HepG2 (cell line): ENCODE data around the gene GALR2. TPM values are rescaled to one million over a fixed set of nuclear protein-coding genes. Genes with fewer than 3 reads are reported as not detected.

Experiments
- CREB3 ChIP-seq: sonication (generic); formaldehyde crosslinking; IDR thresholded peaks from 2 replicates; pipeline ENCODE4 v1.5.0; 2020; ENCODE audit warnings: missing genetic modification reagents
- EHMT2 ChIP-seq: fragments of 200-600 bp; sonication (generic); IDR thresholded peaks from 2 replicates; pipeline ENCODE4 v1.7.0; 2017; ENCODE audit warnings: antibody characterized with exemption, low read depth, low read length, borderline replicate concordance
- HCFC1 ChIP-seq: fragments of 150-350 bp; IDR thresholded peaks from 2 replicates; pipeline ENCODE4 v1.6.1; 2014; ENCODE audit warnings: low read depth, low read length
- JDP2 ChIP-seq: sonication (generic); formaldehyde crosslinking; IDR thresholded peaks from 2 replicates; pipeline ENCODE4 v1.8.1; 2022; ENCODE audit warnings: missing genetic modification reagents, borderline replicate concordance
- KDM3A ChIP-seq: IDR thresholded peaks from 2 replicates; pipeline ENCODE4 v1.6.1; 2018; ENCODE audit warnings: low read depth, missing compliant biosample characterization
- NCOA5 ChIP-seq: sonication (generic); formaldehyde crosslinking; IDR thresholded peaks from 2 replicates; pipeline ENCODE4 v1.4.0; 2020; ENCODE audit warnings: missing genetic modification reagents
- NFATC3 ChIP-seq: sonication (generic); formaldehyde crosslinking; IDR thresholded peaks from 2 replicates; pipeline ENCODE4 v1.5.1; 2020; ENCODE audit warnings: mild to moderate bottlenecking, missing genetic modification reagents
- NFIB ChIP-seq: sonication (generic); formaldehyde crosslinking; IDR thresholded peaks from 2 replicates; pipeline ENCODE4 v1.9.0; 2021; ENCODE audit warnings: missing genetic modification reagents, mild to moderate bottlenecking, borderline replicate concordance
- PHF21A ChIP-seq: sonication (generic); formaldehyde crosslinking; IDR thresholded peaks from 2 replicates; pipeline ENCODE4 v1.5.0; 2020; ENCODE audit warnings: mild to moderate bottlenecking, missing genetic modification reagents
- RBAK ChIP-seq: sonication (generic); formaldehyde crosslinking; IDR thresholded peaks from 2 replicates; pipeline ENCODE4 v1.5.1; 2020; ENCODE audit warnings: mild to moderate bottlenecking, missing genetic modification reagents
- SCMH1 ChIP-seq: sonication (generic); formaldehyde crosslinking; IDR thresholded peaks from 2 replicates; pipeline ENCODE4 v1.9.0; 2021; ENCODE audit warnings: missing genetic modification reagents, mild to moderate bottlenecking, borderline replicate concordance
- SIX1 ChIP-seq: sonication (generic); formaldehyde crosslinking; IDR thresholded peaks from 2 replicates; pipeline ENCODE4 v1.4.0; 2020; ENCODE audit warnings: missing genetic modification reagents, borderline replicate concordance
- SPEN ChIP-seq: sonication (generic); formaldehyde crosslinking; IDR thresholded peaks from 2 replicates; pipeline ENCODE4 v1.5.1; 2020; ENCODE audit warnings: low read depth, mild to moderate bottlenecking, missing genetic modification reagents
- SRF ChIP-seq: IDR thresholded peaks from 2 replicates; pipeline ENCODE4 v1.6.1; 2011; ENCODE audit warnings: mild to moderate bottlenecking, low read depth, low read length, moderate library complexity
- STAT5B ChIP-seq: sonication (generic); formaldehyde crosslinking; IDR thresholded peaks from 2 replicates; pipeline ENCODE4 v1.4.0; 2020; ENCODE audit warnings: missing genetic modification reagents
- THAP9 ChIP-seq: sonication (generic); formaldehyde crosslinking; IDR thresholded peaks from 2 replicates; pipeline ENCODE4; 2020; ENCODE audit warnings: missing genetic modification reagents, mild to moderate bottlenecking, borderline replicate concordance
- ZNF17 ChIP-seq: sonication (generic); formaldehyde crosslinking; IDR thresholded peaks from 2 replicates; pipeline ENCODE4 v1.5.0; 2020; ENCODE audit warnings: mild to moderate bottlenecking, missing genetic modification reagents
- ZNF224 ChIP-seq: sonication (generic); formaldehyde crosslinking; IDR thresholded peaks from 2 replicates; pipeline ENCODE4 v1.5.0; 2020; ENCODE audit warnings: mild to moderate bottlenecking, missing genetic modification reagents
- ZNF260 ChIP-seq: sonication (generic); formaldehyde crosslinking; IDR thresholded peaks from 2 replicates; pipeline ENCODE4 v1.4.0; 2020; ENCODE audit warnings: missing genetic modification reagents, low read depth, mild to moderate bottlenecking, borderline replicate concordance
- ZNF282 ChIP-seq: fragments of 450-650 bp; IDR thresholded peaks from 2 replicates; pipeline ENCODE4 v1.6.1; 2018; ENCODE audit not compliant: partially characterized antibody
- ZNF326 ChIP-seq: sonication (generic); formaldehyde crosslinking; IDR thresholded peaks from 2 replicates; pipeline ENCODE4 v1.4.0; 2020; ENCODE audit warnings: missing genetic modification reagents, borderline replicate concordance
- ZNF441 ChIP-seq: sonication (generic); formaldehyde crosslinking; IDR thresholded peaks from 2 replicates; pipeline ENCODE4 v1.7.0; 2021; ENCODE audit warnings: missing genetic modification reagents, borderline replicate concordance
- ZNF501 ChIP-seq: sonication (generic); formaldehyde crosslinking; IDR thresholded peaks from 2 replicates; pipeline ENCODE4 v1.5.1; 2020; ENCODE audit warnings: mild to moderate bottlenecking, moderate library complexity, missing genetic modification reagents
- ZNF580 ChIP-seq: IDR thresholded peaks from 2 replicates; pipeline ENCODE4 v1.6.1; 2016; ENCODE audit warnings: low read depth, borderline replicate concordance
- polyA plus RNA-seq, 8 experiments: library from polyadenylated mRNA; depleted of rRNA in 3 of 8; stranded (reverse) in 7 of 8; unstranded in 1 of 8; fragments of >200 nt; fragmentation: Illumina TruSeq in 4 of 8; extraction: Trizol in 4 of 8; gene quantifications; 2 replicates each; pipeline versions ENCODE4 v1.2.1 to v1.2.3, GENCODE V29; 2011 to 2016; ENCODE audit warnings: low read depth in 4 of 8, missing spikeins in 1 of 8, mixed read lengths in 1 of 8; ENCODE audit not compliant: insufficient read depth in 1 of 8
- total RNA-seq, 5 experiments: library from RNA; depleted of rRNA; stranded (reverse); fragments of >200 nt; fragmentation: Illumina TruSeq; extraction: Trizol; gene quantifications; 2 replicates each; pipeline ENCODE4 v1.2.3, GENCODE V29; 2016; ENCODE audit warnings: low read depth in 1 of 5
- TF ChIP-seq, protein P1 (sequence below): sonication (generic); formaldehyde crosslinking; IDR thresholded peaks from 2 replicates; pipeline ENCODE4 v1.4.0; 2020; ENCODE audit warnings: missing genetic modification reagents, borderline replicate concordance
- TF ChIP-seq, protein P2 (sequence below): sonication (generic); formaldehyde crosslinking; IDR thresholded peaks from 2 replicates; pipeline ENCODE4 v1.5.0; 2020; ENCODE audit warnings: mild to moderate bottlenecking, low read depth, missing genetic modification reagents, borderline replicate concordance

The GALR2 gene
- total and polyA plus RNA-seq, 2 of the 13 experiments (the other 11 are each of a cell fraction or from before 2014, with no cell fraction given) = 0.48 to 0.58 TPM

- TF ChIP-seq SPEN (CRISPR knock-in tag) (peak; percentile 83), ZNF326 (CRISPR knock-in tag) (no peak), SIX1 (no peak; the same call in 1 of the 2 replicates), STAT5B (CRISPR knock-in tag) (no peak), NFATC3 (CRISPR knock-in tag) (no peak), KDM3A (CRISPR knock-in tag) (peak; percentile 66; the same call in 1 of the 2 replicates), THAP9 (peak; percentile 13; the same call in 1 of the 2 replicates), JDP2 (CRISPR knock-in tag) (no peak), ZNF260 (CRISPR knock-in tag) (no peak), ZNF17 (no peak), RBAK (CRISPR knock-in tag) (no peak), NCOA5 (no peak), PHF21A (CRISPR knock-in tag) (no peak), SCMH1 (CRISPR knock-in tag) (no peak), SRF (no peak), CREB3 (0 out of 2 replicates have a peak, but pooled peaks have one; percentile 24), HCFC1 (no peak), ZNF501 (CRISPR knock-in tag) (peak; percentile 35; the same call in 1 of the 2 replicates), EHMT2 (no peak), ZNF580 (CRISPR knock-in tag) (peak; percentile 71; the same call in 1 of the 2 replicates), ZNF282 (no peak), ZNF441 (CRISPR knock-in tag) (no peak), NFIB (CRISPR knock-in tag) (no peak), ZNF224 (CRISPR knock-in tag) (no peak)
- TF ChIP-seq, protein P1, sequence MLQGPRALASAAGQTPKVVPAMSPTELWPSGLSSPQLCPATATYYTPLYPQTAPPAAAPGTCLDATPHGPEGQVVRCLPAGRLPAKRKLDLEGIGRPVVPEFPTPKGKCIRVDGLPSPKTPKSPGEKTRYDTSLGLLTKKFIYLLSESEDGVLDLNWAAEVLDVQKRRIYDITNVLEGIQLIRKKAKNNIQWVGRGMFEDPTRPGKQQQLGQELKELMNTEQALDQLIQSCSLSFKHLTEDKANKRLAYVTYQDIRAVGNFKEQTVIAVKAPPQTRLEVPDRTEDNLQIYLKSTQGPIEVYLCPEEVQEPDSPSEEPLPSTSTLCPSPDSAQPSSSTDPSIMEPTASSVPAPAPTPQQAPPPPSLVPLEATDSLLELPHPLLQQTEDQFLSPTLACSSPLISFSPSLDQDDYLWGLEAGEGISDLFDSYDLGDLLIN (CRISPR knock-in tag) = no peak
- TF ChIP-seq, protein P2, sequence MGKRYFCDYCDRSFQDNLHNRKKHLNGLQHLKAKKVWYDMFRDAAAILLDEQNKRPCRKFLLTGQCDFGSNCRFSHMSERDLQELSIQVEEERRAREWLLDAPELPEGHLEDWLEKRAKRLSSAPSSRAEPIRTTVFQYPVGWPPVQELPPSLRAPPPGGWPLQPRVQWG = no peak
These were observed 47.3 kb upstream of the GALR2 start, which contains the start of gene EVPL (continued) for GRCh38 chr17:76027159-76027839.
